Thoracic aorta (tissue), 2 donors: Measurements from ENCODE around the gene HDAC7. TPM values are rescaled to one million over a fixed set of nuclear protein-coding genes. Genes with fewer than 3 reads are reported as not detected.

ENCODE experiments used
- ATAC-seq: fragments of 150-250 bp; one replicate; pipeline ENCODE4 v1.8.0; 2017; ENCODE audit warnings: low read depth; ENCODE audit not compliant: insufficient number of reproducible peaks, low FRiP score
- DNase-seq: peaks from one replicate; pipeline ENCODE4 v3.0.0-alpha.2; 2020; ENCODE audit warnings: low spot score
- H3K27ac ChIP-seq, 2 donors: fragments of 200-600 bp; sonication (generic); 1 replicate in 1 of 2; 2 replicates in 1 of 2; pipeline ENCODE4 v1.5.1; 2016; ENCODE audit warnings: mild to moderate bottlenecking in 2 of 2, moderate library complexity in 2 of 2
- H3K27me3 ChIP-seq: fragments of 200-600 bp; sonication (generic); replicated peaks from 2 replicates; pipeline ENCODE4 v1.6.0; 2016; ENCODE audit warnings: mild to moderate bottlenecking; ENCODE audit not compliant: insufficient read depth
- H3K36me3 ChIP-seq: fragments of 200-600 bp; sonication (generic); one replicate; pipeline ENCODE4 v1.5.1; 2016
- H3K4me1 ChIP-seq, 2 donors: fragments of 200-600 bp; sonication (generic); 1 replicate in 1 of 2; 2 replicates in 1 of 2; pipeline versions ENCODE4 v1.5.1 to v1.6.0; 2016; ENCODE audit warnings: low read depth in 2 of 2, mild to moderate bottlenecking in 1 of 2; ENCODE audit not compliant: control insufficient read depth in 1 of 2
- H3K4me3 ChIP-seq: fragments of 200-600 bp; sonication (generic); 2 replicates; pipeline ENCODE4 v1.5.1; 2016; ENCODE audit warnings: mild to moderate bottlenecking
- H3K9me3 ChIP-seq: fragments of 200-600 bp; sonication (generic); 2 replicates; pipeline ENCODE4 v1.5.1; 2016
- total RNA-seq, 2 donors: library from RNA; depleted of rRNA; stranded (reverse); fragments of >200 nt; gene quantifications; one replicate each; pipeline versions ENCODE4 v1.1.0 to v1.2.3, GENCODE V29; 2016
- TF ChIP-seq, protein P1 (sequence below): fragments of 200-600 bp; sonication (generic); IDR thresholded peaks from one replicate; pipeline ENCODE4 v1.5.1; 2019; ENCODE audit warnings: antibody characterized with exemption

HDAC7 gene
- total RNA-seq, 2 donors from 2014 or later, result 77.8 to 112 TPM

DNA sequence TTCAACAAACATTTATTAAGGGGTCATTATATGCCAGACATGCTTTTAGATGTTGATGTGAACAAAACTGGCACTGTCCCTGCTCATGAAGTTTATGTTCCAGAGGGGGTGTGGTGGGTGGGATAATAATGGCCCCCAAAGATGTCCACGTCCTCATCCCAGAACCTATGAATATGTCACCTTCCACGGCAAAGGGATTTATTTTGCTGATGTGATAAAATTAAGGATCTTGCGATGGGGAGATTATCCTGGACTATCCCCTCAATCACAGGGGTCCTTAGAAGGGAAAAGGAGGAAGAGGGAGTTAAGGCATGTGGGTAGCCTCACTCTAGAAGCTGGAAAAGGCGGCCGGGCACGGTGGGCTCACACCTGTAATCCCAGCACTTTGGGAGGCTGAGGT lies 48.4 kb downstream of the HDAC7 start:
- Histone ChIP-seq H3K36me3 (no peaks in the 10 kb centered on the region), H3K4me3 (no peak overlapping the region), H3K27me3 (no peaks in the 10 kb centered on the region), H3K27ac (no peak overlapping the region), H3K4me1 (peaks cover 26 to 34% of the 10 kb centered on the region in 2 donors), H3K9me3 (no peaks in the 10 kb centered on the region)
- no peak for DNase-seq
- TF ChIP-seq, protein P1, sequence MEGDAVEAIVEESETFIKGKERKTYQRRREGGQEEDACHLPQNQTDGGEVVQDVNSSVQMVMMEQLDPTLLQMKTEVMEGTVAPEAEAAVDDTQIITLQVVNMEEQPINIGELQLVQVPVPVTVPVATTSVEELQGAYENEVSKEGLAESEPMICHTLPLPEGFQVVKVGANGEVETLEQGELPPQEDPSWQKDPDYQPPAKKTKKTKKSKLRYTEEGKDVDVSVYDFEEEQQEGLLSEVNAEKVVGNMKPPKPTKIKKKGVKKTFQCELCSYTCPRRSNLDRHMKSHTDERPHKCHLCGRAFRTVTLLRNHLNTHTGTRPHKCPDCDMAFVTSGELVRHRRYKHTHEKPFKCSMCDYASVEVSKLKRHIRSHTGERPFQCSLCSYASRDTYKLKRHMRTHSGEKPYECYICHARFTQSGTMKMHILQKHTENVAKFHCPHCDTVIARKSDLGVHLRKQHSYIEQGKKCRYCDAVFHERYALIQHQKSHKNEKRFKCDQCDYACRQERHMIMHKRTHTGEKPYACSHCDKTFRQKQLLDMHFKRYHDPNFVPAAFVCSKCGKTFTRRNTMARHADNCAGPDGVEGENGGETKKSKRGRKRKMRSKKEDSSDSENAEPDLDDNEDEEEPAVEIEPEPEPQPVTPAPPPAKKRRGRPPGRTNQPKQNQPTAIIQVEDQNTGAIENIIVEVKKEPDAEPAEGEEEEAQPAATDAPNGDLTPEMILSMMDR, result no peak
- no peak for ATAC-seq

DNA sequence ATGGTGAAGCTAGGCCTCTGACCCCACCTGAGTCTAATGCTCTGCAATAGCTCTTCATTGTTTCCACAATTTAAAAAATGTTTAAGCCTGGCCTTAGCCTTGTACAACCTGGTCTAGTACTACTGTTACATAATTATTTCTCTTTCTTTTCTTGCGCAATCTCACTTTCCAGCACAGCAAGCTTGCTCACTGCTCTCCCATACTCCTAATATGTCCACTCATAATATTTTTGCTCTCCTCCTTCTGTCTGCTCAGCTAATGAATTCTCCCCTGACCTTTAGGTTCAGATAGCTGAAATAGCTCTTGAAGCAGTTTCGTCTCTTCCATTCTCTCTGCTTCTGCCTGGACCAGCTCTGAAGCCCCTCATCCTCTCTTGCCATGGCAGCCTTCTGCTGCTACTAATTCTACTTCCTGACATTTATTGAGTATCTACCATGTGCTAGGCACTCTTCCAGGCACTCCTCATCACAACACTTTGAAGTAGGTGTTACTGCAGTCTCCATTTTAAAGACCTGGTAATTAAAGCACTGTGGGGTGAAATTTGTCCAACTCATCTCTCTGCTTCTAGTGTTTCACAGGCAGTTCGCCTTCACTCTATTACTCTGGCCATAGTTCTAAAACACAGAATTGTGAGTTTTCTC lies 49.5 kb downstream of the HDAC7 start:
- DNase-seq (no peak), ATAC-seq (no peak)
- H3K4me3 ChIP-seq, result no peak overlapping the region
- H3K9me3 ChIP-seq, result no peaks in the 10 kb centered on the region
- H3K27ac ChIP-seq, result no peak overlapping the region
- TF ChIP-seq, protein P1, result no peak
- no peaks in the 10 kb centered on the region for H3K36me3 ChIP-seq
- H3K27me3 ChIP-seq, result no peaks in the 10 kb centered on the region
- H3K4me1 ChIP-seq, result peaks cover 18 to 23% of the 10 kb centered on the region in 2 donors

DNA sequence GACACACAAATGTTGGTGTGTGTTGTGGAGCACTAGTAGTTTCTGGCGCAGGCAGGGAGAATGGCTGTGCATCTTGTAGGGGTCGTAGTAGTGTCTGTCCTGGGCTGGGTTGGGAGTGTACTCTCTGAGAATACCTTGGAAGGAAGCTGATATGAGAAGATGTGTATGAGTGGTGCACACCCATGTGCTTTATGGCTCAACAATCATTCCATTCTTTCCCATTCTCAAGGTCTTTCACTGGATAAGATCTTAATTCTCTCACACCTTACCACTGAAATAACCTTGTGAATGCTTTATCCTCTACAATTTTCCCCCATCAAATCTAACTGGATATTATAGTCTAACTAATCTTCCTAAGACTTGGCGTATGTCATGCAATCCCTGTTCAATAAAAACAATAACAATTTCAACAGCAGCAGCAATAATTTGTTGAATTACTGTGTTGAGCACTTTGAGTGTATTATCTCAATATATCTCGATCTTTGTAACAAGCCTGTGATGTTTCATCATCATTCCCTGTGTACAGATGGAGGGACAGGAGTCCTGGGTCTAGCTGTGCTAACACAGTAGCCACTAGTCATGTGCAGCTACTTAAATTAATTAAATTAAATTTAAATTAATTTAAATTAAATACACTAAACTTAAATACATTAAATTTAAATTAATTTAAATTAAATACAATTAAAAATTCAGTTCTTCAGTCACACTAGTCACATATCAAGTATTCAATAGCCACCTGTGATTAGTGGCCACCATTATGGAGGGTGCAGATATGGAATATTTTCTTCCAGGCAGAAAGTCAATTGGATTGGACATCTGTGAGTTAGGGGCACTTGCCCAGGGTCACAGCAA lies 50.2 kb downstream of the HDAC7 start:
- Histone ChIP-seq H3K36me3 (no peaks in the 10 kb centered on the region), H3K9me3 (no peaks in the 10 kb centered on the region), H3K4me1 (peaks cover 12 to 15% of the 10 kb centered on the region in 2 donors), H3K27ac (no peak overlapping the region), H3K4me3 (no peak overlapping the region), H3K27me3 (no peaks in the 10 kb centered on the region)
- no peak for DNase-seq
- no peak for ATAC-seq
- TF ChIP-seq, protein P1, result no peak

DNA sequence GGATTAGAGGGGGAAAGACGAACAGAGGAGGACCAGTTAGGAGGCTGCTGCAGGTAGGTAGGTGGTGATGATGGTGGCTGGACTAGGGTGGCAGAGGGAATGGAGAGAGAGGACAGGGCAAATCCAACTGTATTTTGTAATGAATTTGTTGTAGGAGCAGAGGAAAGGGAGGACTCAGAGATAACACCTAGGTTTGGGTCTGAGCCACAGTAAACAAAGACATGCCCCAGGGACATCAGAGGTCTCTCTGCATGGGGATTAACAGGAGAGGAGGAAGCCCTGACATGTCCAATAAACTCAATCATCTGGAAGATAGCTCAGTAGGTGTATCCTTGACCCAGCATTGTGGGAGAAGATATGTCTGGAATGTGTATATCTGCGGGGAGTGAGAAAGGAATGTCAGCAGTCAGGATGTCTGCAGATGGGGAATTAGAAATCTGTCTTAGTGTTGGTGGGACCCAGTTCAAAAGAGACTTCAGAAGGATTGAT lies 51.3 kb downstream of the HDAC7 start:
- TF ChIP-seq, protein P1, result no peak
- no peak overlapping the region for H3K4me3 ChIP-seq
- no peaks in the 10 kb centered on the region for H3K36me3 ChIP-seq
- H3K4me1 ChIP-seq, result peaks cover 6 to 9% of the 10 kb centered on the region in 2 donors
- DNase-seq (no peak), ATAC-seq (no peak)
- H3K9me3 ChIP-seq, result no peaks in the 10 kb centered on the region
- H3K27me3 ChIP-seq, result no peaks in the 10 kb centered on the region
- H3K27ac ChIP-seq, result no peak overlapping the region

DNA sequence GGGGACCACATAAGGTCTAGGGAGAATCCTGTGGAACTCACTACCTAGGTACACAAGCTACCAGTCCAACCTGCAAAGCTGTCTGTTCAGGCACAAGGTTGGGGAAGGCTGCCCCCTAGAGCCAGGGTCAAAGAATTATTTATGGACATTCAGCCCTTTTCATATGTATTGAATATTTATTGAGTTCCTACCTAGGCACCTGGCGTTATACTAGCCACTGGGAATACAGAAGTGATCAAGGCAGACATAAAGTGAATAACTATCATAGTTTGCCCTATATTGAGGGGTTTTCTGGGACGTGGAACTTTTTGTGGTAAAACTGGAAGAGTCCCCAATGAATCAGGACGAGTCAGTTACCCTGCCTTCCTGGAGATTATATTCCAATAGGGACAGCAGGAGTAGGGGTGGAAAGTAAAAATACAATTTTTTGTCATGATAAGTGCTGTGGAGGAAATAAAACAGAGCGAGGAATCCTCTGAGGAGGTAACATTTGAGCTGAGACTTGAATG lies 52.4 kb downstream of the HDAC7 start:
- no peaks in the 10 kb centered on the region for H3K27me3 ChIP-seq
- DNase-seq, result no peak
- H3K4me3 ChIP-seq, result no peak overlapping the region
- peaks cover 3 to 9% of the 10 kb centered on the region in 2 donors for H3K4me1 ChIP-seq
- H3K27ac ChIP-seq, result no peak overlapping the region
- ATAC-seq, result no peak
- TF ChIP-seq, protein P1, result peak; percentile 58
- H3K36me3 ChIP-seq, result no peaks in the 10 kb centered on the region
- H3K9me3 ChIP-seq, result no peaks in the 10 kb centered on the region
